SK-N-SH treated with all-trans-retinoic acid at 6 μM for 48 hours (cell line): ENCODE measurements around the gene OSBPL1A.

Experiments
- ATAC-seq: fragments of 200-7000 bp; cut with Tn5 transposase; 3 replicates; pipeline ENCODE4 v1.9.1; 2020; ENCODE audit warnings: mild to moderate bottlenecking, moderate library complexity
- ARNTL ChIP-seq: fragments of 450-650 bp; formaldehyde crosslinking; IDR thresholded peaks from 2 replicates; pipeline ENCODE4 v1.5.0; 2020; ENCODE audit warnings: low read depth, mild to moderate bottlenecking, moderate library complexity, borderline replicate concordance
- BACH2 ChIP-seq: fragments of 250-450 bp; sonication (Bioruptor Pico); IDR thresholded peaks from 2 replicates; pipeline ENCODE4 v1.9.0; 2021; ENCODE audit warnings: mild to moderate bottlenecking, borderline replicate concordance
- ESRRG ChIP-seq: fragments of 250-450 bp; sonication (Bioruptor Pico); IDR thresholded peaks from 2 replicates; pipeline ENCODE4 v1.6.1; 2021; ENCODE audit warnings: mild to moderate bottlenecking
- GLIS3 ChIP-seq: fragments of 250-450 bp; sonication (Bioruptor Pico); IDR thresholded peaks from 2 replicates; pipeline ENCODE4 v1.5.0; 2020; ENCODE audit warnings: mild to moderate bottlenecking, moderate library complexity
- ISL1 ChIP-seq: fragments of 250-450 bp; sonication (Bioruptor Pico); IDR thresholded peaks from 2 replicates; pipeline ENCODE4 v2.1.2; 2022; ENCODE audit warnings: mild to moderate bottlenecking, moderate library complexity
- OSR1 ChIP-seq: fragments of 250-450 bp; sonication (Bioruptor Pico); IDR thresholded peaks from 2 replicates; pipeline ENCODE4 v1.8.0; 2022; ENCODE audit warnings: moderate library complexity, mild to moderate bottlenecking, inconsistent platforms
- PPARA ChIP-seq: fragments of 250-450 bp; sonication (Bioruptor Pico); IDR thresholded peaks from 2 replicates; pipeline ENCODE4 v1.5.0; 2020; ENCODE audit warnings: mild to moderate bottlenecking, borderline replicate concordance
- RARB ChIP-seq: fragments of 250-450 bp; sonication (Bioruptor Pico); IDR thresholded peaks from 2 replicates; pipeline ENCODE4 v1.8.0; 2021; ENCODE audit warnings: mild to moderate bottlenecking, moderate library complexity
- SNAI2 ChIP-seq: fragments of 250-450 bp; sonication (Bioruptor Pico); IDR thresholded peaks from 2 replicates; pipeline ENCODE4 v1.5.0; 2020; ENCODE audit warnings: mild to moderate bottlenecking, moderate library complexity
- TCF4 ChIP-seq: fragments of 250-450 bp; sonication (Bioruptor Pico); IDR thresholded peaks from 2 replicates; pipeline ENCODE4 v1.8.0; 2021; ENCODE audit warnings: mild to moderate bottlenecking, moderate library complexity, borderline replicate concordance
- ZC3H10 ChIP-seq: fragments of 250-450 bp; sonication (Bioruptor Pico); IDR thresholded peaks from 2 replicates; pipeline ENCODE4 v1.5.1; 2021; ENCODE audit warnings: mild to moderate bottlenecking, moderate library complexity
- ZFP3 ChIP-seq: fragments of 250-450 bp; sonication (Bioruptor Pico); IDR thresholded peaks from 2 replicates; pipeline ENCODE4 v1.5.0; 2020; ENCODE audit warnings: mild to moderate bottlenecking, moderate library complexity
- ZFP30 ChIP-seq: fragments of 450-650 bp; formaldehyde crosslinking; IDR thresholded peaks from 2 replicates; pipeline ENCODE4 v1.5.0; 2022; ENCODE audit warnings: mild to moderate bottlenecking, moderate library complexity
- ZNF565 ChIP-seq: fragments of 450-650 bp; formaldehyde crosslinking; conservative IDR thresholded peaks from 2 replicates; pipeline ENCODE4 v1.5.0; 2020; ENCODE audit warnings: low read depth, mild to moderate bottlenecking, moderate library complexity
- ZNF70 ChIP-seq: fragments of 450-650 bp; formaldehyde crosslinking; IDR thresholded peaks from 2 replicates; pipeline ENCODE4 v1.5.0; 2020; ENCODE audit warnings: mild to moderate bottlenecking, moderate library complexity
- ZNF8 ChIP-seq: fragments of 450-650 bp; formaldehyde crosslinking; IDR thresholded peaks from 2 replicates; pipeline ENCODE4 v1.5.0; 2020; ENCODE audit warnings: mild to moderate bottlenecking, moderate library complexity
- TF ChIP-seq, protein P1 (sequence below): fragments of 250-450 bp; sonication (Bioruptor Pico); IDR thresholded peaks from 2 replicates; pipeline ENCODE4 v1.8.0; 2021; ENCODE audit warnings: low read depth, mild to moderate bottlenecking, moderate library complexity, borderline replicate concordance
- TF ChIP-seq, protein P2 (sequence below): fragments of 250-450 bp; sonication (Bioruptor Pico); IDR thresholded peaks from 2 replicates; pipeline ENCODE4 v1.5.1; 2021; ENCODE audit warnings: mild to moderate bottlenecking, moderate library complexity
- TF ChIP-seq, protein P3 (sequence below): fragments of 250-450 bp; sonication (Bioruptor Pico); IDR thresholded peaks from 2 replicates; pipeline ENCODE4 v1.5.1; 2020; ENCODE audit warnings: low read depth, mild to moderate bottlenecking, moderate library complexity
- TF ChIP-seq, protein P4 (sequence below): fragments of 250-450 bp; sonication (Bioruptor Pico); IDR thresholded peaks from 2 replicates; pipeline ENCODE4 v1.5.0; 2020; ENCODE audit warnings: mild to moderate bottlenecking, moderate library complexity
- TF ChIP-seq, protein P5 (sequence below): fragments of 250-450 bp; sonication (Bioruptor Pico); IDR thresholded peaks from 2 replicates; pipeline ENCODE4 v1.8.0; 2020; ENCODE audit warnings: mild to moderate bottlenecking, moderate library complexity, borderline replicate concordance

Gene OSBPL1A

DNA sequence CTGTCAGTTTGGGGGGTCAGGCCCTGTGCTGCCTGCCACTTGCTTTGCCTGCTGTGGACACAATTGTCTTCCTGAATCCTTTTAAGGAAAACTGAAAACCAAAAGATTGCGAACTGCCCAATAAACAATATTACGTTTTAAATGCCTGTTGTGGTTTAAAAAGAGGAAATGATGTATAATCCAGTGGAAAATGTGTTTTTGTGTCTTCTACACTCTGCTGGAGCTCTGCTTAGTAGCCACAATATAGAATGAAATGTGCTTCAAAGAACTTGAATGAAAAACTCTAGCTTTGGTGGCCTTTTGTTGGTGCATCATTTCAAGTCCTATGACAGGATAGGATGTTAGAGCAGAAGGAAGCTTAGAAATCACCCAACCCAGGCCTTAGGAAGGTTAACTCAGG lies 282.0 kb downstream of the OSBPL1A start:
- TF ChIP-seq, protein P1, sequence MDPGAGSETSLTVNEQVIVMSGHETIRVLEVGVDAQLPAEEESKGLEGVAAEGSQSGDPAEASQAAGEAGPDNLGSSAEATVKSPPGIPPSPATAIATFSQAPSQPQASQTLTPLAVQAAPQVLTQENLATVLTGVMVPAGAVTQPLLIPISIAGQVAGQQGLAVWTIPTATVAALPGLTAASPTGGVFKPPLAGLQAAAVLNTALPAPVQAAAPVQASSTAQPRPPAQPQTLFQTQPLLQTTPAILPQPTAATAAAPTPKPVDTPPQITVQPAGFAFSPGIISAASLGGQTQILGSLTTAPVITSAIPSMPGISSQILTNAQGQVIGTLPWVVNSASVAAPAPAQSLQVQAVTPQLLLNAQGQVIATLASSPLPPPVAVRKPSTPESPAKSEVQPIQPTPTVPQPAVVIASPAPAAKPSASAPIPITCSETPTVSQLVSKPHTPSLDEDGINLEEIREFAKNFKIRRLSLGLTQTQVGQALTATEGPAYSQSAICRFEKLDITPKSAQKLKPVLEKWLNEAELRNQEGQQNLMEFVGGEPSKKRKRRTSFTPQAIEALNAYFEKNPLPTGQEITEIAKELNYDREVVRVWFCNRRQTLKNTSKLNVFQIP (CRISPR knock-in tag) = no peak
- TF ChIP-seq RARB (CRISPR knock-in tag) (no peak), ZFP30 (CRISPR knock-in tag) (no peak), ZC3H10 (CRISPR knock-in tag) (no peak), ARNTL (no peak), ESRRG (CRISPR knock-in tag) (no peak), ZNF8 (CRISPR knock-in tag) (no peak), ZNF70 (CRISPR knock-in tag) (no peak), BACH2 (CRISPR knock-in tag) (no peak), TCF4 (CRISPR knock-in tag) (no peak), ZNF565 (no peak), ZFP3 (no peak), ISL1 (no peak)
- TF ChIP-seq, protein P2, sequence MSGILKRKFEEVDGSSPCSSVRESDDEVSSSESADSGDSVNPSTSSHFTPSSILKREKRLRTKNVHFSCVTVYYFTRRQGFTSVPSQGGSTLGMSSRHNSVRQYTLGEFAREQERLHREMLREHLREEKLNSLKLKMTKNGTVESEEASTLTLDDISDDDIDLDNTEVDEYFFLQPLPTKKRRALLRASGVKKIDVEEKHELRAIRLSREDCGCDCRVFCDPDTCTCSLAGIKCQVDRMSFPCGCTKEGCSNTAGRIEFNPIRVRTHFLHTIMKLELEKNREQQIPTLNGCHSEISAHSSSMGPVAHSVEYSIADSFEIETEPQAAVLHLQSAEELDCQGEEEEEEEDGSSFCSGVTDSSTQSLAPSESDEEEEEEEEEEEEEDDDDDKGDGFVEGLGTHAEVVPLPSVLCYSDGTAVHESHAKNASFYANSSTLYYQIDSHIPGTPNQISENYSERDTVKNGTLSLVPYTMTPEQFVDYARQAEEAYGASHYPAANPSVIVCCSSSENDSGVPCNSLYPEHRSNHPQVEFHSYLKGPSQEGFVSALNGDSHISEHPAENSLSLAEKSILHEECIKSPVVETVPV (CRISPR knock-in tag) = no peak
- TF ChIP-seq, protein P3, sequence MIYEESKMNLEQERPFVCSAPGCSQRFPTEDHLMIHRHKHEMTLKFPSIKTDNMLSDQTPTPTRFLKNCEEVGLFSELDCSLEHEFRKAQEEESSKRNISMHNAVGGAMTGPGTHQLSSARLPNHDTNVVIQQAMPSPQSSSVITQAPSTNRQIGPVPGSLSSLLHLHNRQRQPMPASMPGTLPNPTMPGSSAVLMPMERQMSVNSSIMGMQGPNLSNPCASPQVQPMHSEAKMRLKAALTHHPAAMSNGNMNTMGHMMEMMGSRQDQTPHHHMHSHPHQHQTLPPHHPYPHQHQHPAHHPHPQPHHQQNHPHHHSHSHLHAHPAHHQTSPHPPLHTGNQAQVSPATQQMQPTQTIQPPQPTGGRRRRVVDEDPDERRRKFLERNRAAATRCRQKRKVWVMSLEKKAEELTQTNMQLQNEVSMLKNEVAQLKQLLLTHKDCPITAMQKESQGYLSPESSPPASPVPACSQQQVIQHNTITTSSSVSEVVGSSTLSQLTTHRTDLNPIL (CRISPR knock-in tag) = no peak
- TF ChIP-seq, protein P4, sequence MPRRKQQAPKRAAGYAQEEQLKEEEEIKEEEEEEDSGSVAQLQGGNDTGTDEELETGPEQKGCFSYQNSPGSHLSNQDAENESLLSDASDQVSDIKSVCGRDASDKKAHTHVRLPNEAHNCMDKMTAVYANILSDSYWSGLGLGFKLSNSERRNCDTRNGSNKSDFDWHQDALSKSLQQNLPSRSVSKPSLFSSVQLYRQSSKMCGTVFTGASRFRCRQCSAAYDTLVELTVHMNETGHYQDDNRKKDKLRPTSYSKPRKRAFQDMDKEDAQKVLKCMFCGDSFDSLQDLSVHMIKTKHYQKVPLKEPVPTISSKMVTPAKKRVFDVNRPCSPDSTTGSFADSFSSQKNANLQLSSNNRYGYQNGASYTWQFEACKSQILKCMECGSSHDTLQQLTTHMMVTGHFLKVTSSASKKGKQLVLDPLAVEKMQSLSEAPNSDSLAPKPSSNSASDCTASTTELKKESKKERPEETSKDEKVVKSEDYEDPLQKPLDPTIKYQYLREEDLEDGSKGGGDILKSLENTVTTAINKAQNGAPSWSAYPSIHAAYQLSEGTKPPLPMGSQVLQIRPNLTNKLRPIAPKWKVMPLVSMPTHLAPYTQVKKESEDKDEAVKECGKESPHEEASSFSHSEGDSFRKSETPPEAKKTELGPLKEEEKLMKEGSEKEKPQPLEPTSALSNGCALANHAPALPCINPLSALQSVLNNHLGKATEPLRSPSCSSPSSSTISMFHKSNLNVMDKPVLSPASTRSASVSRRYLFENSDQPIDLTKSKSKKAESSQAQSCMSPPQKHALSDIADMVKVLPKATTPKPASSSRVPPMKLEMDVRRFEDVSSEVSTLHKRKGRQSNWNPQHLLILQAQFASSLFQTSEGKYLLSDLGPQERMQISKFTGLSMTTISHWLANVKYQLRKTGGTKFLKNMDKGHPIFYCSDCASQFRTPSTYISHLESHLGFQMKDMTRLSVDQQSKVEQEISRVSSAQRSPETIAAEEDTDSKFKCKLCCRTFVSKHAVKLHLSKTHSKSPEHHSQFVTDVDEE (CRISPR knock-in tag) = no peak
- TF ChIP-seq, protein P5, sequence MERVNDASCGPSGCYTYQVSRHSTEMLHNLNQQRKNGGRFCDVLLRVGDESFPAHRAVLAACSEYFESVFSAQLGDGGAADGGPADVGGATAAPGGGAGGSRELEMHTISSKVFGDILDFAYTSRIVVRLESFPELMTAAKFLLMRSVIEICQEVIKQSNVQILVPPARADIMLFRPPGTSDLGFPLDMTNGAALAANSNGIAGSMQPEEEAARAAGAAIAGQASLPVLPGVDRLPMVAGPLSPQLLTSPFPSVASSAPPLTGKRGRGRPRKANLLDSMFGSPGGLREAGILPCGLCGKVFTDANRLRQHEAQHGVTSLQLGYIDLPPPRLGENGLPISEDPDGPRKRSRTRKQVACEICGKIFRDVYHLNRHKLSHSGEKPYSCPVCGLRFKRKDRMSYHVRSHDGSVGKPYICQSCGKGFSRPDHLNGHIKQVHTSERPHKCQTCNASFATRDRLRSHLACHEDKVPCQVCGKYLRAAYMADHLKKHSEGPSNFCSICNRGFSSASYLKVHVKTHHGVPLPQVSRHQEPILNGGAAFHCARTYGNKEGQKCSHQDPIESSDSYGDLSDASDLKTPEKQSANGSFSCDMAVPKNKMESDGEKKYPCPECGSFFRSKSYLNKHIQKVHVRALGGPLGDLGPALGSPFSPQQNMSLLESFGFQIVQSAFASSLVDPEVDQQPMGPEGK (CRISPR knock-in tag) = no peak
- no peak for ATAC-seq

DNA sequence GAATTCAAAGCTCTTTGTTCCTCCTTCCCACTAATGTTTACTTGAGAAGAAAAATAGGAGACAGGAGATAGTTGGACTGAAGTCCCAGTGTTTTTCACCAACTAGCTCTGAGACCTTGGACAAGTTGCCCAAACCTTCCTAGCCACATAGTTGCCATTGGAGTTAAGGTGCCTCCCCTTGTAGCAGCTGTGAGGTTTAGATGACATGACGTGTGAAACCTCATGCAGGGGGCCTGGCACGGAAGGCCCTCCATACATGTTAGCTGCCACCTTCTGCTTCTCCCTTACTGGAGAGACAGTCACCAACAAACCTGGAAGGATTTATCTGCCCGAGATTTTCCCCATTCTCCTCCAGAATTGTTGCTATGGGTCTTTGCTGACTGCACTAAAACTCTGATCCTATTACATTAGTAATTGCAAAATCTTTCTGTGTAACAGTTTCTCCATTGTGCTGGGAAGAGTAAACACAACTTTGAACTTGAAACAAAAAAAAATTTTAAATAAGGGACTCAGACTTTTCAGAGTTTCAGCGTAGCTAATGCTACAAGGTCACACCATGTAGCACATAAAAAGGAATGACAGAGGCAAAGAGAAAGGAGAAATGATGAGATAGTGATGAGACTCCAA lies 282.6 kb downstream of the OSBPL1A start:
- no peak for ATAC-seq
- no peak for TF ChIP-seq ZFP30 (CRISPR knock-in tag)
- no peak for TF ChIP-seq ZFP3
- TF ChIP-seq, protein P5 (CRISPR knock-in tag) = no peak
- no peak for TF ChIP-seq PPARA (CRISPR knock-in tag)
- TF ChIP-seq, protein P1 (CRISPR knock-in tag) = no peak
- TF ChIP-seq ZNF565 = no peak
- no peak for TF ChIP-seq GLIS3 (CRISPR knock-in tag)
- TF ChIP-seq, protein P3 (CRISPR knock-in tag) = no peak
- TF ChIP-seq, protein P4 (CRISPR knock-in tag) = no peak
- TF ChIP-seq ZNF8 (CRISPR knock-in tag) = no peak
- no peak for TF ChIP-seq ARNTL
- no peak for TF ChIP-seq RARB (CRISPR knock-in tag)
- no peak for TF ChIP-seq OSR1 (CRISPR knock-in tag)
- no peak for TF ChIP-seq SNAI2
- no peak for TF ChIP-seq ZNF70 (CRISPR knock-in tag)
- no peak for TF ChIP-seq ZC3H10 (CRISPR knock-in tag)
